ENCODE results near the gene SERAC1.

SERAC1 gene

GRCh38 chr6:158124288-158124687 is 43.8 kb downstream of the SERAC1 start:
- no peak for DNase-seq (ENCODE audit: low read depth in 2 of 2)

- DNase-seq (ENCODE audit: low read depth in 2 of 2), result no peak
Measured at GRCh38 chr6:158122048-158122447, 46.0 kb downstream of the SERAC1 start.

- DNase-seq (ENCODE audit: low read depth in 2 of 2), result no peak
Measured at GRCh38 chr6:158121335-158121734, 46.7 kb downstream of the SERAC1 start.

- DNase-seq (ENCODE audit: low read depth in 2 of 2), result no peak
Measured at GRCh38 chr6:158118886-158119285, 49.2 kb downstream of the SERAC1 start.

GRCh38 chr6:158115508-158115907 is 52.6 kb downstream of the SERAC1 start:
- DNase-seq (ENCODE audit: low read depth in 2 of 2), result no peak

GRCh38 chr6:158115102-158115501 is 53.0 kb downstream of the SERAC1 start:
- no peak for DNase-seq (ENCODE audit: low read depth in 2 of 2)

- no peak for DNase-seq (ENCODE audit: low read depth in 2 of 2)
Measured at GRCh38 chr6:158113802-158114201, 54.3 kb downstream of the SERAC1 start.

- no peak for DNase-seq (ENCODE audit: low read depth in 2 of 2)
Measured at GRCh38 chr6:158111987-158112386, 56.1 kb downstream of the SERAC1 start.

GRCh38 chr6:158110986-158111385 is 57.1 kb downstream of the SERAC1 start:
- DNase-seq (ENCODE audit: low read depth in 2 of 2), result no peak

GRCh38 chr6:158109748-158110147 is 58.3 kb downstream of the SERAC1 start:
- no peak for DNase-seq (ENCODE audit: low read depth in 2 of 2)

- DNase-seq (ENCODE audit: low read depth in 2 of 2), result no peak
Measured at GRCh38 chr6:158104696-158105095, 63.4 kb downstream of the SERAC1 start.

GRCh38 chr6:158103228-158103627 is 64.8 kb downstream of the SERAC1 start:
- DNase-seq (ENCODE audit: low read depth in 2 of 2), result no peak

GRCh38 chr6:158095671-158096070 is 72.4 kb downstream of the SERAC1 start:
- no peak for DNase-seq (ENCODE audit: low read depth in 2 of 2)

- DNase-seq (ENCODE audit: low read depth in 2 of 2), result no peak
Measured at GRCh38 chr6:158095031-158095430, 73.0 kb downstream of the SERAC1 start.

- DNase-seq (ENCODE audit: low read depth in 2 of 2), result no peak
Measured at GRCh38 chr6:158092806-158093205, 75.3 kb downstream of the SERAC1 start.

GRCh38 chr6:158087224-158087867 is 80.7 kb downstream of the SERAC1 start:
- DNase-seq (ENCODE audit: low read depth in 2 of 2), result no peak

GRCh38 chr6:158086504-158087223 is 81.4 kb downstream of the SERAC1 start:
- no peak for DNase-seq (ENCODE audit: low read depth in 2 of 2)

- DNase-seq (ENCODE audit: low read depth in 2 of 2), result no peak
Measured at GRCh38 chr6:158086054-158086503, 82.0 kb downstream of the SERAC1 start.

GRCh38 chr6:158085261-158086053 is 82.6 kb downstream of the SERAC1 start:
- DNase-seq (ENCODE audit: low read depth in 2 of 2), result no peak

GRCh38 chr6:158083455-158084325 is 84.4 kb downstream of the SERAC1 start:
- DNase-seq (ENCODE audit: low read depth in 2 of 2), result no peak

GRCh38 chr6:158081657-158081935 is 86.5 kb downstream of the SERAC1 start:
- DNase-seq (ENCODE audit: low read depth in 2 of 2), result no peak
